Activated gamma-delta T cell (primary cell): ENCODE data around the gene SMIM35.
"Not testable (repeated sequence)": the region's sequence is repeated elsewhere in the genome, so short reads cannot be mapped to it uniquely, and the experiment has no call there.

Experiments used
- DNase-seq: peaks from one replicate; lab custom pipeline; 2025; lab: John Stamatoyannopoulos, UW

Gene SMIM35

GRCh38 chr11:118080296-118080695 is 6.5 kb downstream of the SMIM35 start:
- no peak for DNase-seq

- no peak for DNase-seq
These were observed 7.3 kb downstream of the SMIM35 start for GRCh38 chr11:118079491-118079890.

GRCh38 chr11:118078911-118079411 is 7.8 kb downstream of the SMIM35 start:
- DNase-seq, result no peak

GRCh38 chr11:118076754-118077281 is 9.9 kb downstream of the SMIM35 start, which contains the start of gene TMPRSS4:
Gene TMPRSS4, plus strand, starts transcription at chr11:118077078. Its CDS starts 225 bp downstream, at chr11:118077303.
- no peak for DNase-seq

GRCh38 chr11:118074785-118075184 is 12.0 kb downstream of the SMIM35 start:
- no peak for DNase-seq

GRCh38 chr11:118074091-118074685 is 12.6 kb downstream of the SMIM35 start:
- no peak for DNase-seq

GRCh38 chr11:118073554-118073953 is 13.2 kb downstream of the SMIM35 start:
- DNase-seq, result no peak

- DNase-seq, result no peak
These were observed 15.2 kb downstream of the SMIM35 start for GRCh38 chr11:118071416-118072030.

GRCh38 chr11:118068945-118069612 is 17.7 kb downstream of the SMIM35 start:
- DNase-seq, result no peak

GRCh38 chr11:118068206-118068944 is 18.4 kb downstream of the SMIM35 start:
- DNase-seq, result no peak

GRCh38 chr11:118067006-118067405 is 19.8 kb downstream of the SMIM35 start:
- DNase-seq, result no peak

- DNase-seq, result no peak
These were observed 21.4 kb downstream of the SMIM35 start for GRCh38 chr11:118065384-118065783.

- DNase-seq, result no peak
These were observed 21.8 kb downstream of the SMIM35 start for GRCh38 chr11:118064956-118065355.

GRCh38 chr11:118062631-118063030 is 24.1 kb downstream of the SMIM35 start:
- DNase-seq, result not testable (repeated sequence)

GRCh38 chr11:118062181-118062580 is 24.6 kb downstream of the SMIM35 start:
- not testable (repeated sequence) for DNase-seq

- no peak for DNase-seq
These were observed 25.1 kb downstream of the SMIM35 start for GRCh38 chr11:118061586-118062125.

- no peak for DNase-seq
These were observed 25.9 kb downstream of the SMIM35 start for GRCh38 chr11:118060869-118061268.

- DNase-seq, result no peak
These were observed 26.6 kb downstream of the SMIM35 start for GRCh38 chr11:118060081-118060661.

- DNase-seq, result no peak
These were observed 27.4 kb downstream of the SMIM35 start for GRCh38 chr11:118059246-118059940.

GRCh38 chr11:118058311-118059245 is 28.2 kb downstream of the SMIM35 start:
- DNase-seq, result no peak
